ENCODE measurements around the gene GNA15. TPM values are rescaled to one million over a fixed set of nuclear protein-coding genes. Genes with fewer than 3 reads are reported as not detected.
"Not testable (repeated sequence)": the region's sequence is repeated elsewhere in the genome, so short reads cannot be mapped to it uniquely, and the experiment has no call there.

Gene GNA15
- 1 to 10 TPM; 1.9 to 6.2 (median 4.3) TPM for total RNA-seq
- long read RNA-seq, donor 1, partial matches to known transcripts = 3 of 5 reads
- long read RNA-seq, donor 1, other reads (novel, unspliced or antisense) = 0 of 5 reads
- long read RNA-seq, donor 2, partial matches to known transcripts = 0 of 1 reads
- long read RNA-seq, donor 2, other reads (novel, unspliced or antisense) = 0 of 1 reads

- Histone ChIP-seq H3K36me3 (ENCODE audit: low read depth) (no peaks in the 10 kb centered on the region), H3K9me3 (no peaks in the 10 kb centered on the region), H3K4me1 (ENCODE audit: low read depth) (no peaks in the 10 kb centered on the region), H3K4me3 (no peak within 1 kb of the TSS)
- no peak for TF ChIP-seq CTCF (IDR thresholded peaks at IDR 0.05)
- intact Hi-C loops (cut with DNase I, micrococcal nuclease) = no loop called here
- DNase-seq (peak; percentile 41 to 73 (median 64)), ATAC-seq (peak; percentile 84)
Observed at GRCh38 chr19:3135961-3136683, at the start of gene GNA15. Gene GNA15 (plus strand): TSS chr19:3136033. CDS start chr19:3136451, 418 bp downstream.

GRCh38 chr19:3087769-3088168 lies 48.1 kb upstream of the GNA15 start:
- ATAC-seq (no peak), DNase-seq (no peak)
- Histone ChIP-seq H3K36me3 (ENCODE audit: low read depth) (no peaks in the 10 kb centered on the region), H3K4me1 (ENCODE audit: low read depth) (peaks cover 21% of the 10 kb centered on the region), H3K9me3 (no peaks in the 10 kb centered on the region), H3K4me3 (no peak overlapping the region)
- TF ChIP-seq CTCF (IDR thresholded peaks at IDR 0.05) = no peak
- intact Hi-C loops (cut with DNase I, micrococcal nuclease) = no loop called here

- peak; percentile 42 for ATAC-seq
- intact Hi-C loops (cut with DNase I, micrococcal nuclease) = not testable (repeated sequence)
- peak in 1 of 3 donors; percentile 78 for DNase-seq
Observed at GRCh38 chr19:3089299-3089855, 46.5 kb upstream of the GNA15 start.

GRCh38 chr19:3094601-3095440 lies 41.0 kb upstream of the GNA15 start:
- no peak for ATAC-seq
- no peaks in the 10 kb centered on the region for H3K36me3 ChIP-seq (ENCODE audit: low read depth)
- no peak for TF ChIP-seq CTCF (IDR thresholded peaks at IDR 0.05)
- intact Hi-C loops (cut with DNase I, micrococcal nuclease) = no loop called here
- peak in 1 of 3 donors; percentile 63 for DNase-seq
- H3K4me3 ChIP-seq = peak overlapping the region; percentile 93
- H3K4me1 ChIP-seq (ENCODE audit: low read depth) = peaks cover 43% of the 10 kb centered on the region
- H3K9me3 ChIP-seq = no peaks in the 10 kb centered on the region

More at GRCh38 chr19:3089299-3089855, 46.5 kb upstream of the GNA15 start:
- not testable (repeated sequence) for H3K4me3 ChIP-seq; H3K9me3 ChIP-seq; H3K36me3 ChIP-seq (ENCODE audit: low read depth)
- peaks cover 19% of the 10 kb centered on the region for H3K4me1 ChIP-seq (ENCODE audit: low read depth)

- intact Hi-C loops (cut with DNase I, micrococcal nuclease) = no loop called here
- DNase-seq (peak; percentile 46 to 68 (median 67)), ATAC-seq (peak; percentile 10)
- peak overlapping the region; percentile 93 for H3K4me3 ChIP-seq
- TF ChIP-seq CTCF (IDR thresholded peaks at IDR 0.05) = no peak
- no peaks in the 10 kb centered on the region for H3K9me3 ChIP-seq
- H3K4me1 ChIP-seq (ENCODE audit: low read depth) = peaks cover 49% of the 10 kb centered on the region
- H3K36me3 ChIP-seq (ENCODE audit: low read depth) = no peaks in the 10 kb centered on the region
Observed at GRCh38 chr19:3095441-3096191, 40.2 kb upstream of the GNA15 start.
